GM21515 (cell line): ENCODE measurements around the gene ZBTB34.

Source experiments
- ATAC-seq: cut with Tn5 transposase; IDR thresholded peaks from one replicate; pipeline ENCODE4 v1.9.1; 2021; ENCODE audit not compliant: unreplicated experiment

Gene ZBTB34

DNA sequence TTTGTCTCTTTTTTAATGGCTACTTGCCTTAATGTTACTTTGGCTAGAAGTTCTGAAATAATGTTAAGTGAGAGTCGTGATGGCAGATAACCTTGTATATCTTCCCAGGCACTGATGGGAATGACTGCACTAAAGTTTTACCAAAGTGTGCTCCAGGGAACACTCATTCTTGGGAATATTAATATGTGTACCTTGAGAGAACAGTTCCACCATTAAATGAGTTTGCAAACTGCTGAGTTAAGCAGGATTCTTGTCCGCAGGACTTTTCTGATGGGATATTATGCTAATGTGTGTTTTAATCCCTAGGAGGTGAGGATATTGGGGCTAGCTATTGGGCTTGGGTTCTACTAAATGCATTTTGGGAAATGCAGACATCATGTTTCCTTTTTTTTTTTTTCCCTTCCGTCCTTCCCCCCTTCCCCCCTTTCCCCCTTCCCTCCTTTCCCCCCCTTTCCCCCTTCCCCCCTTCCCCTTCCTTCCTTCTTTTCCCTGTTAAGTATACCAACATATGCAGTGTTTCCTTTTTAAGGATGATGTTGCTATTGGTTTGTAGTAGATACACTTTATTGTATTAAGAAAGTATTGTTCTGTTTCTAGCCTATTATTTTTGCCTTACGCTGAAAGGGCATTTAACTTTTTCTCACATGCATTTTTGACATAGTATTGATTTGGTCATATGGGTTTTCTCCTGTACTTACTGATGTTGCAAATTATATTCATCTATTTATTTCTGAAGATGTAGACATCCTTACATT lies 15.5 kb downstream of the ZBTB34 start:
- ATAC-seq, result no peak

DNA sequence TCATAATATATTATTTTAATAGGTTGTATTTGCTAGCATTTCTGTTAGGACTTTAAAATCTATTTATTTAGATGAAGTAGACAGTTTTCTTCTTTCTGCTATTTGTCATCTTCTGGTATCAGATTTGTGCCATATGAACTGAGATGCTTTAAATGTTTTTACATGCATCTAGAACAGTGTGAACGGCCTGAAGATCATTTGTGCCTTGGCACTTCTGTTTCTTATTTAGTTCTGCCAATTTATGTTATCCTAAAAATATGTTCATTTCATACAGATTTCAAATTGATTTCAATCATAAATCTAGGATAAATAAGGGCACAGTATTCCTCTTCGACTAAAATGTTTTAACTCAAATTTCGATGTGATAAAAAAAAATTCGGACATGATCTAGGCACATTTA lies 16.1 kb downstream of the ZBTB34 start:
- ATAC-seq, result no peak

DNA sequence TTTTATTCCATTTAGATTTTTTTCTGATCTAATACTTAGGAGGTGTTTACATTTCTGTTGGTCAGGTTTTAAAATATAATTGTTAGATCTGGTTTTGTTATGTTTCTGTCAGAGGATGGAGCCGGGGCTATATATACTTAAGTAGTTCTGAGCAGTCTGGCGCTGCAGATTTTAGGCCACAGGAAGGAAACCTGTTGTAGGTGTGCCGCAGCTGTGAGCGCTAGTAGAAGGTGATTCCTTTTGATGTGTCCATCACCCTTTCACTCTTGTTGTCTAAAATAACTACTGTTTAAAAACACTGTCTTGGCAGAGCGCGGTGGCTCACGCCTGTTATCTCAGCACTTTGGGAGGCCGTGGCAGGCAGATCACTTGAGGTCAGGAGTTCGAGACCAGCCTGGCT lies 17.0 kb downstream of the ZBTB34 start:
- ATAC-seq, result no peak

DNA sequence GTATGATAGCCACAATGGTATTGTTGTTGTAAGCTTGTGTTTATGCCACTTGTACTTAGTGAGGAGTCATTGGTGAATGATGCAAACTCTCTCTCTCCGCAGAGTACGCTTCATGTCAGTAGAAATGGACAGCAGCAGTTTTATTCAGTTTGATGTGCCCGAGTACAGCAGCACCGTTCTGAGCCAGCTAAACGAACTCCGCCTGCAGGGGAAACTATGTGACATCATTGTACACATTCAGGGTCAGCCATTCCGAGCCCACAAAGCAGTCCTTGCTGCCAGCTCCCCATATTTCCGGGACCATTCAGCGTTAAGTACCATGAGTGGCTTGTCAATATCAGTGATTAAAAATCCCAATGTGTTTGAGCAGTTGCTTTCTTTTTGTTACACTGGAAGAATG lies 18.8 kb downstream of the ZBTB34 start:
- no peak for ATAC-seq

DNA sequence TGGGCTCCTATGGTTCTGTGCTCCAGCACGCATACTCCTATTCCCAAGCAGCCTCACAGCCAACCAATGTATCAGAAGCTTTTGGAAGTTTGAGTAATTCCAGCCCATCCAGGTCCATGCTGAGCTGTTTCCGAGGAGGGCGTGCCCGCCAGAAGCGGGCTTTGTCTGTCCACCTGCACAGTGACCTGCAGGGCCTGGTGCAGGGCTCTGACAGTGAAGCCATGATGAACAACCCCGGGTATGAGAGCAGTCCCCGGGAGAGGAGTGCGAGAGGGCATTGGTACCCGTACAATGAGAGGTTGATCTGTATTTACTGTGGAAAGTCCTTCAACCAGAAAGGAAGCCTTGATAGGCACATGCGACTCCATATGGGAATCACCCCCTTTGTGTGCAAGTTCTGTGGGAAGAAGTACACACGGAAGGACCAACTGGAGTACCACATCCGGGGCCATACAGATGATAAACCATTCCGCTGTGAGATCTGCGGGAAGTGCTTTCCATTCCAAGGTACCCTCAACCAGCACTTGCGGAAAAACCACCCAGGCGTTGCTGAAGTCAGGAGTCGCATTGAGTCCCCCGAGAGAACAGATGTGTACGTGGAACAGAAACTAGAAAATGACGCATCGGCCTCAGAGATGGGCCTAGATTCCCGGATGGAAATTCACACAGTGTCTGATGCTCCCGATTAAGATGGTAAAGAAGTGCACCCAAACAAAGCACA lies 19.9 kb downstream of the ZBTB34 start:
- no peak for ATAC-seq

DNA sequence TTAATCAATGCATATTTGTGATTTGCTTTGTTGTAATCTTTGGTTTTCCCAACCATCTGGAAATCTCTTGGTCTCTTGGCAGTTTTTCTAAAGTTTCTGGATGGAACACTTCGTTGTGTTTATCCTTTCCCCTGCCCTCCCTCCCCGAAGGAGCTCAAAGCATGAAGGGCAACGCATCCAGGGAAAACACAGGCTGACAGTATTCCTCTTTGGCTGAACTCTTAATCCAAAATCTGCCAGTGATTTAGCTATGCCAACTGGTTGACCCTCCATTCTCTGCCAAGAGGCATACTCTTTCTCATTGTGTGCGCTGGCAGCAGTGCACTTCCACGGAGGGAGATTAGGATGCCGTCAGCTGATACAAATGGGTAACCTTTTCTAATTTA lies 20.5 kb downstream of the ZBTB34 start:
- ATAC-seq, result no peak

DNA sequence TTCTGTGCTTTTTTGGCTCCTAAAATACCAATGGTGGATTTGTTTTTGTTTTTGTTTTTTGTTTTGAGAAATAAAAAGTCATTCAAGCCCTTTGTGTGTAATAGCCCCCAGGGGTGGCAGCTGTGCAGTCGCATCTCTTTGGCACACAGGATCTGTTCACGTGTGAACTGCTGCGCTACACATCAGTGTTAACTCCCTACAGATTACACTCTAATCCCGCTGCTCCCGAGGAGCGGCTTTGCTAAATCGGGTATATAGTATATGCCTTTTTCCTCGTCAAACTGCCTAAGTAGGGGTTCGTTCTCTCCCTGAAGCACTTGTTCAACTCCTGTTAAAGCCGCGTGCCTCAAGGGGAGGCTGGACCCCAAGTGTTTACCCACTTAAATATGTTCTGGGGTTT lies 22.3 kb downstream of the ZBTB34 start:
- no peak for ATAC-seq

DNA sequence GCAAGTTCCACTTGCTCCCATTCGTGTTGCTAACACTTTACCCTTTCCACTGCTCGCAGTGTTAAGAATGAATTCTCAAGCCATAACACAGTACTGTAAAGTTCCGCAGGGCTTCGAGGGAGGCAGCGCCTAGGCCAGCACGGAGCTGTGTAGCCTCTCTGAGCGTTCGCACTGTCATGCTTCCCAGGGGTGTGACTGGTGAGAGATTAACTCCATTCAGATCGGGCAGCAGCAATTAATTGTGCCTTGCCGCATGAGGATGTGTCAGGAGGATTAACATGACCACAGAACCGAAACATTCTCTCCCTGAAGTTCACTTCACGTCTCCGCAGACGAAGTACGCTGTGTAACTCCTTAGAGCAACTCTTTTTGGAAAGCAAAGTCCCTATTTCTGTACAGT lies 23.2 kb downstream of the ZBTB34 start:
- ATAC-seq, result no peak

DNA sequence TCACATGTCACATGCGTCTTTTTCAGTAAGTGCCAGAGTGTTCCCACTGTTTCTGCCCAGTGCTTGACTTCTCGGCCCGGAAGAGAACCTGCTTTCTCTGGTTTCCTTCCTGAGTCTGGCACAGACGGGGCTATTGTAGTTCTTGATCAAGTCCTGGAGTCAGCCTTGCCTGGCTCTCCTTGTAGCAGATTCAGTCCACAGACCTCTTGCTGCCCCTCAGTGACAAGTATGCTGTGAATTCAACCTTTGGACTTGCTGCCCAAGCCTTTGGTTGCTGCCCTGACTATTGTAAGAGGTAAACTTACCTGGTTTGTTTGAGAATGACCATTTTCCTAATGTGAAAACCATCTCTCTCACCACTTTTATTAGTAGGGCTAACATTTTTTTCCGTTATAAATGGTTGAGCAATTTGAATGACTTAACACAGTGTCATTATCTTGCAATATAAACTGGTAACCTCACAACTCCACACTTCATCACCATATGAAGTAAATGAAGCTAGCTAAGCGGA lies 24.7 kb downstream of the ZBTB34 start:
- no peak for ATAC-seq

DNA sequence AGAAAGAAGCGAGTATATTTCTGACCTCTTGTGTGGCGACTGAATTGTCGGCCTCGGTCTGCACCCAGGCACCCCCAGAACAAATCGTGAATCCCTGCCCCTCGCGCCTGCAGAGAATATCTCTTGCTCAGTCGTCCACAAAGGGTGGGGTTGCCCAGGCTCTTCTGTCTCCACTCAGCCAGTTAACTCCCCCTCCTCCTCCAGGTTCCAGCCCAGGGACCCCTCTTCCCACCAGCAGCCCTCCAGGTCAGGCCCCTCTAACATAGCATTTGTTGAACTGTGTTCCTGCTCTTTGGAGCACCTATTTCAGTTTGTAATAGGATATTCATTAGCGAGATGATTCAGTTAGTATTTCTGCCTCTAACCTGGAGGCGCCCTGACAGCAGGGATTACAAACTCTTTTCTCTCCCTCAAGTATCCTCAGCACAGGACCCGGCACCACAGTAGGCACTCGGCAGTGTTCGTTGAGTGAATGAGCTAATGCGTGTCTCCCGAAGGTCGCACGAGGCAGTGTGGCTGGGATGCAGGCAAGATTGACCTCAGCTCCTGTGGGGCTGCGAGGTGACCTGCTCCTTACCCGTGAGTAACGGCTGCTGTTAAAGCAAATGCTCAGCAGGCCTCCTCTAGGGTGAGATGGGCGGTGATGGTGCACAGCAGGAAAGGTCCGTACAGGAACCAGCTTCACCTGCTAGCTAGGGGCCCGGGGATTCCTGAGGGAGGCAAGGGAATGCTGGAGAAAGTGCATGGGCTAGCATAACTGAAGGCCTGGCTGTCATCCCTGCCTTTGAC lies 25.8 kb downstream of the ZBTB34 start:
- no peak for ATAC-seq

DNA sequence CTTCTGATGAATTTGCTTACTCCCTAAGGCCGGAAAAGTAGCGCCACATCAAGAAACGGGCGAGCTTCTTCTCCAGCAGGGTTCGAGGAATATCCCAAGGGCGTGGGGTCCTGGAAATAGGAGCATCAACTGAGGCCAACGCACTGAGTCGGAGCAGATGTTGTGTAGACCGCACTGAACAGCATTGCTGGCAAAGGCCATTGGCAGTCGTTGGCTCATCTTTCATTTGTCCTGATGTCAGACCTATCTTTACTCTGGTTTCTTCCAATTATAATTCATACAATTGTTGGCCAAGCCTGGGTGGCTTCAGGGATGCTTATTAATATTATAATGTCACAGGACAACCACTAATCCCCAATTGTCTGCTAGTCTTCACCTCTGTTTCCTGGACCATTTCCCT lies 26.5 kb downstream of the ZBTB34 start:
- no peak for ATAC-seq

DNA sequence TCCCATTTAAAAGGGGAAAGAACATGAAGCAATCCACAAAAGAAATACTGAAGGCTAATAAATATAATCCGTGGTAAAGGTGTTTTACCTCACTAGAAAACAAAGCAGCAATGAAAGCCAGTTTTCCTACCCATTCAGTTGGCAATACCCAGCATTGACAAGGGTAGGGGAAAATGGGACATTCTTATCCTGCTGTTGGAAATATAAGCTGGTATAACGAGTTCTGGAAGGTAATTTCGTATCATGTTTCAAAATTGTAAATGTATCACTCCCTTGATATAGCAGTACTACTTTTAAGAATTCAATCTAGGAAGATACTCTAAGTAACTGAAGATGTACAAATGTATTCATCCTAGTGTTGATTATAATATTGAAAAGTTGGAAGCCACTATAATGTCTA lies 31.2 kb downstream of the ZBTB34 start:
- ATAC-seq, result no peak

DNA sequence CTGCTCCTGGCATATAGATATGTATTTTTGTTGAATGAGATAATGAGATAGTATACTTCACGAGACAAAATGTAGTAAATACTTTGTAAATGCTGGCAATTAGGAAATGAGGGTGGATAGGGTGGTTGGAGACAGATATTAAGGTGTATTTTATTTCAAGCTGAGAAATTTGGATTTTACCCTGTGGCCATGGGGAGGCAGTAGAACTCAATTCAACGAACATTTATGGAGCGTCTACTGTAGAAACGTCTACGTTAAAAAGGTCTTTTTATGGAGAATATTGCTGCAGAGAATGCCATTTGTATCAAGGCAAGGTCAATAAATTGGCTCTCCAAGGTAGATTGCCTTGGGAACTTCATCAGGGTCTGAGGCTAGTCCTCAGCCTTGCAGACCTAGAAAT lies 32.6 kb downstream of the ZBTB34 start:
- ATAC-seq, result no peak

DNA sequence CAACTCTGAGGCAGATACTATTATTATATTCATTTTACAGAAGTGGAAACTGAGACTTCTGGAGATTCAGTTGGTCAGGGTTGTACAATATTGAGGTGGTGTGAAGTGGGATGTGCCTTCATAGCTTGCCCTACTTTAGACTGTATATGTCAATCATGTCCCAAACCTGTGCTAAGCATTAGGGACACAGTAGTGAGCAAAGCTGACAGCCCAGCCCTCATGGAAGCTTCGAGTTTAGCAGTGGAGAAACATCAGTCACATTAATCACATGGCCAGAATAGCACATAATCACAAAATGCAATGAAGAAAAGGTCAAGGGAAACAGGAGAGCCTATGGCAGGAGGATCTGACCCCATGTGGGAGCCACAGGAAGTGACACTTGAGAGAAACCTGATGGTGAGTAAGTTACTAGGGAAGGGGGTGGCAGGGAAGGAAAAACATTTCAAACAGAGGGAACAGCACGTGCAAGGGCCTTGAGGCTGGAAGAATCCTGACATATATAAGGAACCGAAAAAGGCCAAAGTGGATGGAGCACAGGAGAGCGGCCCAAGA lies 33.7 kb downstream of the ZBTB34 start:
- ATAC-seq, result no peak

DNA sequence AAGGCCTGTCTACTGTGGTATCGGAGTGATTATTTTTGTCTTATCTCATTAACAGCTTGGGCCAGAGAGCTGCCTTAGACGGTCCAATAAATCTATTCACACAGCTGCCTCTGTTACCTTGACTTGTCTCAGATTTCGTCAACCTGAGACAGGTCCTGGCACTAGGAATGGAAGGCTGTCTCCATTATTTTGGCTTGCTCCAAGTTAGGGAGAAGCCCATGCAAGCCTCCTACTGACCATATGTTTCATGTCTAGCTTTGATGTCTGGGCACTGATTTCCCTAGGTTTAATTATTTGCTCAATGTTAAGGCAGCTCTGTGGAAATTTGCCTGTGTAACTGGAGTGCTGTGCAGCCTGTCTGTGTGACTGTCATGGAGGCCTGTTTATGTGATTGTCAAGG lies 41.8 kb downstream of the ZBTB34 start:
- no peak for ATAC-seq

DNA sequence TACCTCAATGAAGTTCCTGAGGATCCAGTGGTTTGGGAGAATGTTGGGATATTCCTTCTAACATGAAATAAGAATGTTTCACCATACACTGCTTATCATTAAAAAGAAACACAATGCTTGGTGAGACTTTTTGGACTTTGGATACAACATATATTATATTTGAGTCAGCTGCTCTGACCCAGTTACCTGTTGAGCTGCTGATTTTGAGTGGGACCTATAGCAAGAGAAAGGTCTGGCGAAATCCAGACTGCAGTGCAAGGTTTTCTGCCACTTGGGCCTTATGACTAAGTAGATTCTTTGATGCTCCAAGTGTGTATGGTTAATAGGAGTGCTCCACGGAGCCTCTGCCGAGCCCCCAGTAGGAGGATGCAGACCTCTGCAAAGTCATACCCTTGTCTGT lies 44.1 kb downstream of the ZBTB34 start:
- no peak for ATAC-seq

DNA sequence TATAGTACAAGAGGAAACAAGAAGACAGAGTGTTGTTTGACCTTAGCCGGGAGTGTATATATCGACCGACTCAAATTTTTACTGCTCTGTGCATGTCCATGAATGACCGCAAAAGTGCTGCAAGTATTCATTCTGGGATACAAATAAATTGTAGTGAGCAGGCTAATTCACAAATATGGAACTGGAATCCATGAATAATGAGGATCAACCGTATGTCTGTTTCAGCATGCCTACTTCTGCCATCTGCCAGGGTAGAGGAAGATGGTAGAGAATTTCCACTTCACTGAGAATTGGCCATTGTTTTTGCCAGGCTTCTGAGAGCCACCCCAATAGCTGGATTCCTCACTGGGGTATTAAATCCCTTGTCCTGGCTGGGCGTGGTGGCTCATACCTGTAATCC lies 45.7 kb downstream of the ZBTB34 start:
- no peak for ATAC-seq

DNA sequence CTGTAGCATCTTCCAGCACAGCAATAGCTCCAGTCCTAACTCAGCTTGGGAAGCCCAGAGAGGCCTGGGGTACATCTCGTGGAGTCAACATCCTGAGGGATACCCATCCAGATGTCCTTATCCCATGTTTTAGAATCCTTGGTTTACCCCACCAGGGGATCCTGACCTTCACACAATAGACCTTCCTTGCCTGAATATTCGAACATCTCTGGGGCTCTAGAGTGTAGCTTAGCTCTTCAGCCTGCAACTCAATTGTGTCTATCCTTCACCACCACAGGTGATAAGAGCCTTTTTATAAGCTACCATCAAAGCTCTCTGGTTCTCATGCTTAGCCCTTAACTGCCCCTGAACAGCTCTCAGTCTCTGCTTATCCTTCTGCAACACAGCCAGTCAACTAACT lies 46.6 kb downstream of the ZBTB34 start:
- ATAC-seq, result no peak

DNA sequence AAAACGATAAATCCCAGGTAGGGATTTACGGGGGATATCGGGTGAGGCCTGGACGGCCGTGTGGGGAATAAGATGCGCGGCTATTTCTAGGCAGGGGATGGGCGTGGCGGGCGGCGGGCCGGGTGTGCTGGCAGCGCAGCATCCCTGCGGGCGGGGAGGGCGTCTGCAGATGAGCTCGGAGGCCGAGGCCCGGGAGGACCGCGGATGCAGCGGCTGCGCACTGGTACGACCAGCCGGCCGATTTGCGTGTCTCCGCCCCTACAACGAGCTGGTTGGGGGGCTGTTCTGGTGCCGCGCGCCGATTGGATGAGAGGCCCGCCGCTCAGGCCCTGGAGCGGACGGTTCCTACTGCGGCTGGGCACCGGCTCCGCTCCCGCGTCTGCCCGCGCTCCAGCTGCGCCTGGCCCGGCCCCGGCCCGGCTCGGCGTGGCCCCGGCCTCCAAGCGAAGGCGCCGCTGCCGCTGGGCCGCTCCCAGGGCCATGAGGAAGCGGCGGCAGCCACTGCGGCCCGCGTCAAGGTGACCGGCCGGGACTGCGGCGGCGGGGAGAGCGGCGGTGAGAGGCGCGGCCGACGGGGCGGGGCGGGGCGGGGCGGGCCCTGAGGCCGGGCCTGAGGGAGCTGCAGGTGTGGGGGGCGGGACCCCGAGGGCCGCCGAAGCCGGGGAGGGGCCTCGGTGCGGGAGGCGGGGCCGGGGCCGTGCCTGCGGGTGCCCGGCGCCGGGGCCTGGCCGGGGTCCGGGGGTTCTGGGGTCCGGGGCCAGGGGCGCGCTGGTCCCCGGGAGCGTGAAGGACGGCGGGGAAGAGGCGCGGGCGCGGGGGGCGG lies 54.2 kb downstream of the ZBTB34 start, which contains the start of gene RALGPS1:
Gene RALGPS1 (plus strand): TSS at position 325 of the 823 bp plus-strand sequence. CDS start 47,508 bp downstream, outside the sequence.
- peak; percentile 98 for ATAC-seq

DNA sequence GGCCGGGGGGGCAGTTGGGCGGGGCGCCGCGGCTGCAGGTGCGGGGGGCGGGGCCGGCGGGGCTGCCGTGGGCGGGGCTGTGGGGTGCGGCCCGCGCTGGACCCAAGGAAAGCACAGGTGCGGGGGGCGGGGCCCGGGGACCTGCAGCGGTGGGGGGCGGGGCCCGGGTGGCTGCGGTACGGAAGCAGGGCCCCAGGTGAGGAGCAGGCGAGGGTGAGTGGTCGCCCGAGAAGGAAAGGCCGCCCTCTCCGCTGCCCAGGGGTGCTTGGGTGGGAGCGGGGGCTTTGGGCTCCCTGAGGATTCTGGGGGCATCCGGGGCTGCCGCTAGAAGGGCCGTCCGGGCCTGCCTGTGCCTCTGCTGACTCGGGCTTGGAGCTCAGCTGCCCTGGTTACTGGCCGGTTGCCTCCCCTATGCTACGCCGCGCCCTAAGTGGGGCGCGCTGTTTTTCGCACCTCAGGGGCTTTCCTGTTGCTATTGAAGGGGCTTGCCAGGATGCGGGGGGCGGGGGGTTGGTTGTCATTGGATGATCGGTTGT lies 54.9 kb downstream of the ZBTB34 start:
- no peak for ATAC-seq
